MM.1S (cell line): ENCODE results near the gene SIL1.
"Not testable (repeated sequence)": the region's sequence is repeated elsewhere in the genome, so short reads cannot be mapped to it uniquely, and the experiment has no call there.

Experiments
- DNase-seq: peaks from one replicate; pipeline ENCODE4 v3.0.0-alpha.2; 2015
- H2AFZ ChIP-seq: fragments of 300-600 bp; sonication (generic); 2 replicates; pipeline ENCODE4 v1.6.0; 2016; ENCODE audit warnings: antibody characterized with exemption, low read length
- H3F3A ChIP-seq: fragments of 300-600 bp; sonication (generic); 2 replicates; pipeline ENCODE4 v1.6.1; 2016; ENCODE audit warnings: mild to moderate bottlenecking, antibody characterized with exemption, low read length, moderate library complexity, mixed read lengths; ENCODE audit not compliant: insufficient read depth
- H3K27ac ChIP-seq: fragments of 300-600 bp; sonication (generic); 2 replicates; pipeline ENCODE4 v1.5.1; 2016; ENCODE audit warnings: mild to moderate bottlenecking, low read length
- H3K27me3 ChIP-seq: fragments of 300-600 bp; sonication (generic); replicated peaks from 2 replicates; pipeline ENCODE4 v1.6.0; 2016; ENCODE audit warnings: low read length; ENCODE audit not compliant: insufficient read depth
- H3K36me3 ChIP-seq: fragments of 300-600 bp; sonication (generic); replicated peaks from 2 replicates; pipeline ENCODE4 v1.6.1; 2016; ENCODE audit warnings: mild to moderate bottlenecking, low read length, mixed read lengths; ENCODE audit not compliant: insufficient read depth
- H3K4me1 ChIP-seq: fragments of 300-600 bp; sonication (generic); 2 replicates; pipeline ENCODE4 v1.6.1; 2016; ENCODE audit warnings: low read length, mixed read lengths
- H3K4me2 ChIP-seq: fragments of 300-600 bp; sonication (generic); 2 replicates; pipeline ENCODE4 v1.6.0; 2016; ENCODE audit warnings: low read depth, low read length
- H3K4me3 ChIP-seq: fragments of 300-600 bp; sonication (generic); 2 replicates; pipeline ENCODE4 v1.5.1; 2016; ENCODE audit warnings: low read length, mixed read lengths
- H3K79me2 ChIP-seq: fragments of 300-600 bp; sonication (generic); 2 replicates; pipeline ENCODE4 v1.6.1; 2016; ENCODE audit warnings: mixed run types, low read length, mixed read lengths
- H3K9ac ChIP-seq: fragments of 300-600 bp; sonication (generic); 2 replicates; pipeline ENCODE4 v1.6.1; 2016; ENCODE audit warnings: low read length, mixed read lengths
- H3K9me2 ChIP-seq: fragments of 300-600 bp; sonication (generic); replicated peaks from 2 replicates; pipeline ENCODE4 v1.6.1; 2016; ENCODE audit warnings: mild to moderate bottlenecking, low read length, mixed read lengths; ENCODE audit not compliant: insufficient read depth
- H3K9me3 ChIP-seq: fragments of 300-600 bp; sonication (generic); replicated peaks from 2 replicates; pipeline ENCODE4 v1.6.1; 2016; ENCODE audit warnings: mild to moderate bottlenecking, low read length, mixed read lengths; ENCODE audit not compliant: insufficient read depth
- H4K20me1 ChIP-seq: fragments of 300-600 bp; sonication (generic); 2 replicates; pipeline ENCODE4 v1.6.1; 2016; ENCODE audit warnings: mild to moderate bottlenecking, low read length, moderate library complexity, mixed read lengths; ENCODE audit not compliant: insufficient read depth
- EZH2 ChIP-seq: fragments of 300-600 bp; sonication (generic); optimal IDR thresholded peaks from 2 replicates; pipeline ENCODE3; 2017; ENCODE audit warnings: low read depth, mild to moderate bottlenecking, antibody characterized with exemption, low read length, mixed read lengths
- EZH2phosphoT487 ChIP-seq: fragments of 300-600 bp; sonication (generic); IDR thresholded peaks from 2 replicates; pipeline ENCODE4 v1.6.1; 2018; ENCODE audit warnings: antibody characterized with exemption, low read length
- TF ChIP-seq, protein P1 (sequence below): fragments of 300-600 bp; sonication (generic); IDR thresholded peaks from 2 replicates; pipeline ENCODE4 v1.5.1; 2016; ENCODE audit warnings: antibody characterized with exemption, low read length, mixed read lengths

The SIL1 gene

DNA sequence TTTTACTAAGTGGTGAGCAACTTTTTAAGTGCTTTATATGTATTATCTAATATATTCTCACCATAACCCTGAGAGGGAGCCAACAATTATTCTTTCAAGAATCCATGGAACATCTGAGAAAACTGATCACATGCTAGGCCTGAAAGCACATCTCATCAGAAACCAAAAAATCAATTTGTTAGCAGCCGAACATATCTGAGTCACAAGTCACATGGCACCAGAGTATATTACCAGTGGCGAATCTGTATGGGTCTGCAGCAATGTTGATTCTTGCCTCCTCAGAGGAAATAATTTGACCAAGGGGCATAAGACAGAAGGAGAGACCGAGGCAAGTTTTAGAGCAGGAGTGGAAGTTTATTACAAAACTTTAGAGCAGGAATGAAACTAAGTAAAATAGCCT lies 25.3 kb upstream of the SIL1 start:
- no peak for DNase-seq
- H3K9me2 ChIP-seq = no peaks in the 10 kb centered on the region
- no peak overlapping the region for H3K27ac ChIP-seq
- H3K4me1 ChIP-seq = no peaks in the 10 kb centered on the region
- no peaks in the 10 kb centered on the region for H4K20me1 ChIP-seq
- H3F3A ChIP-seq = no peaks in the 10 kb centered on the region
- H3K4me3 ChIP-seq = no peak overlapping the region
- no peaks in the 10 kb centered on the region for H3K36me3 ChIP-seq
- no peaks in the 10 kb centered on the region for H3K79me2 ChIP-seq
- no peak overlapping the region for H3K4me2 ChIP-seq
- H3K9me3 ChIP-seq = no peaks in the 10 kb centered on the region
- no peak overlapping the region for H2AFZ ChIP-seq
- no peak overlapping the region for H3K9ac ChIP-seq
- H3K27me3 ChIP-seq = no peaks in the 10 kb centered on the region
- no peak for TF ChIP-seq EZH2
- TF ChIP-seq, protein P1, sequence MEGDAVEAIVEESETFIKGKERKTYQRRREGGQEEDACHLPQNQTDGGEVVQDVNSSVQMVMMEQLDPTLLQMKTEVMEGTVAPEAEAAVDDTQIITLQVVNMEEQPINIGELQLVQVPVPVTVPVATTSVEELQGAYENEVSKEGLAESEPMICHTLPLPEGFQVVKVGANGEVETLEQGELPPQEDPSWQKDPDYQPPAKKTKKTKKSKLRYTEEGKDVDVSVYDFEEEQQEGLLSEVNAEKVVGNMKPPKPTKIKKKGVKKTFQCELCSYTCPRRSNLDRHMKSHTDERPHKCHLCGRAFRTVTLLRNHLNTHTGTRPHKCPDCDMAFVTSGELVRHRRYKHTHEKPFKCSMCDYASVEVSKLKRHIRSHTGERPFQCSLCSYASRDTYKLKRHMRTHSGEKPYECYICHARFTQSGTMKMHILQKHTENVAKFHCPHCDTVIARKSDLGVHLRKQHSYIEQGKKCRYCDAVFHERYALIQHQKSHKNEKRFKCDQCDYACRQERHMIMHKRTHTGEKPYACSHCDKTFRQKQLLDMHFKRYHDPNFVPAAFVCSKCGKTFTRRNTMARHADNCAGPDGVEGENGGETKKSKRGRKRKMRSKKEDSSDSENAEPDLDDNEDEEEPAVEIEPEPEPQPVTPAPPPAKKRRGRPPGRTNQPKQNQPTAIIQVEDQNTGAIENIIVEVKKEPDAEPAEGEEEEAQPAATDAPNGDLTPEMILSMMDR = no peak
- no peak for TF ChIP-seq EZH2phosphoT487

DNA sequence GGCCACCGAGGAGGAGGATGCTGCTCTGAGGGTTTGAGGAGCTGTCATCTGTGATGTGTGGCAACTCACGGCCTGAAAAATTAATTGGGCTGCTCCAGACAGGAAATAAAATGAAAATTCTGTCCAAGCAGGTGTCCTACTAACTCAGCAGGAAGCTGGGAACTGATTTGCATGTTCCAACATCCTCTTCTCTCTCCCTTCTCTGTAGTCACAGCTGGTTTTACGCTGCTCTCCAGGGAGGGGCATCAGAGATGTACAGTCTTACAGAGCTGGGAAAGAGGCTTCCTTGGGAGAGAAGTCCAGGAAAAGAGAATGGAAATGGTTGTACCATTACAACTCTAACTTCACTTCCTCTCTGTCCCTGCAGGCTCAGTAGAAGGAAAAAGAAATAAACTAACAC lies 24.2 kb upstream of the SIL1 start:
- H3K27me3 ChIP-seq = no peaks in the 10 kb centered on the region
- no peak overlapping the region for H3K27ac ChIP-seq
- no peaks in the 10 kb centered on the region for H3K9me3 ChIP-seq
- H3K4me2 ChIP-seq = no peak overlapping the region
- H3K9me2 ChIP-seq = no peaks in the 10 kb centered on the region
- no peaks in the 10 kb centered on the region for H3K36me3 ChIP-seq
- TF ChIP-seq EZH2phosphoT487 (no peak), EZH2 (no peak)
- TF ChIP-seq, protein P1 = no peak
- no peak overlapping the region for H3K4me3 ChIP-seq
- no peaks in the 10 kb centered on the region for H3K4me1 ChIP-seq
- H3K9ac ChIP-seq = no peak overlapping the region
- no peak for DNase-seq
- H3F3A ChIP-seq = no peaks in the 10 kb centered on the region
- H3K79me2 ChIP-seq = no peaks in the 10 kb centered on the region
- no peak overlapping the region for H2AFZ ChIP-seq
- no peaks in the 10 kb centered on the region for H4K20me1 ChIP-seq

DNA sequence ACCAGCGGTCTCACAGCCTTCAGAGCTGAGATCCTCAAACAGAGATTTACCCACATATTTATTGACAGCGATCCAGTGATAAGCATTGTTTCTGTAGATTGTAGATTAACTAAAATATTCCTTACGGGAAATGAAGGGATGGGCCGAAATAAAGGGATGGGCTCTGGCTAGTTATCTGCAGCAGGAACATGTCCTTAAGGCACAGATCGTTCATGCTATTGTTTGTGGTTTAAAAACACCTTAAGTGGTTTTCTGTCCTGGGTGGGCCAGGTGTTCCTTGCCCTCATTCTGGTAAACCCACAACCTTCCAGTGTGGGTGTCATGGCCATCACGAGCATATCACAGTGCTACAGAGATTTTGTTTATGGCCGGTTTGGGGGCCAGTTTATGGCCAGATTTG lies 19.9 kb upstream of the SIL1 start:
- not testable (repeated sequence) for H3K9me2 ChIP-seq, H3K9me3 ChIP-seq, H3K36me3 ChIP-seq, H3K4me3 ChIP-seq, H3K27ac ChIP-seq, H3K4me2 ChIP-seq, H4K20me1 ChIP-seq, H3K79me2 ChIP-seq, H3K27me3 ChIP-seq, H3K9ac ChIP-seq, H3F3A ChIP-seq, H3K4me1 ChIP-seq, DNase-seq, H2AFZ ChIP-seq

DNA sequence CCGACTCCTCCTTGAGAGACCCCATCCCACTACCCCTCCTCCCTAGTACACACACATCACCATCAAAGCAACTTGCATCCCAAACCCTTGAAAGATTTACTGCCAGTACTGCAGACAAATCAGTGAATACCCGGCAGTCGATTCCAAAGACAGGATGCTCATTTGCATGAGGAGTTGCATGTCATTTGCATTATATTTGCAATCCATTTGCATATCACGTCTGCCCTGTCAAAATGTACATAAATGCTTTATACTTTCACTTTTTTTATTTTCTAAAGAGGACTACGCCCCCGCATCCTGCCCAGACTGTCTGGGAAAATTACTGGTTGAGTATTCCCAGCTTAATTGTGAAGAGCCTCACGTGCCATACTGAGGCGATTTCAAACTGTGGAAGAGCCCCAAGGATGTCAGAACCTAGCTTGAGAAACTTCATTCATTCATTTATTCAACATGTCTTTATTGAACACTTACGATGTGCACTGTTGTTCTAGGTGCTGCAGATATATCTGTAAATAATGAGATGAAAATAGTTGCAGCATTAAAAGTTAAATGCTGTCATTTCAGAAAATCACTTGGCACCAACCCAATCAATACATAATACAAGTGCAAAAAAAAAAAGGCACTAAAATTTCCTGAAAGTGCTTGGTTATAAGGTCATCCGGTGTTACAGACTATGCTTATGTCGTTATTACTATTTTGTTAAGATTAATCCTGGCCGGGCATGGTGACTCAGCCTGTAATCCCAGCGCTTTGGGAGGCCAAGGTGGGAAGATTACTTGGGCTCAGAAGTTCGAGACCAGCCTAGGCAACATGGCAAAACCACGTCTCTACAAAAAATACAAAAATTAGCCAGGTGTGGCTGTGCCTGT lies 17.2 kb upstream of the SIL1 start:
- Histone ChIP-seq H3F3A (no peaks in the 10 kb centered on the region), H3K9me3 (no peaks in the 10 kb centered on the region), H3K79me2 (no peaks in the 10 kb centered on the region), H3K4me3 (no peak overlapping the region), H3K27ac (no peak overlapping the region), H2AFZ (no peak overlapping the region), H3K4me2 (no peak overlapping the region), H3K9me2 (no peaks in the 10 kb centered on the region), H4K20me1 (no peaks in the 10 kb centered on the region), H3K27me3 (no peaks in the 10 kb centered on the region), H3K9ac (no peak overlapping the region), H3K36me3 (no peaks in the 10 kb centered on the region), H3K4me1 (no peaks in the 10 kb centered on the region)
- TF ChIP-seq EZH2 = no peak
- no peak for TF ChIP-seq EZH2phosphoT487
- TF ChIP-seq, protein P1 = no peak
- DNase-seq = no peak
